GM23338 (cell line): ENCODE data around the gene LSM2. TPM values are rescaled to one million over a fixed set of nuclear protein-coding genes. Genes with fewer than 3 reads are reported as not detected.
"Not testable (repeated sequence)": the region's sequence is repeated elsewhere in the genome, so short reads cannot be mapped to it uniquely, and the experiment has no call there.

Experiments
- ATAC-seq: fragments of 200-7000 bp; cut with Tn5 transposase; 3 replicates; pipeline ENCODE4 v1.9.1; 2020
- DNase-seq: peaks from one replicate; pipeline ENCODE4 v3.0.0-alpha.2; 2015; ENCODE audit warnings: low spot score
- H2AFZ ChIP-seq: fragments of 200-600 bp; sonication (generic); 2 replicates; pipeline ENCODE4 v1.8.0; 2016; ENCODE audit warnings: antibody characterized with exemption, mild to moderate bottlenecking, moderate library complexity
- H3F3A ChIP-seq: fragments of 200-600 bp; sonication (generic); replicated peaks from 2 replicates; pipeline ENCODE4 v1.8.0; 2017; ENCODE audit warnings: antibody characterized with exemption, mixed run types, low read depth
- H3K27ac ChIP-seq: fragments of 200-600 bp; sonication (generic); 2 replicates; pipeline ENCODE4 v1.6.1; 2016; ENCODE audit warnings: low read depth
- H3K27me3 ChIP-seq: fragments of 200-600 bp; sonication (generic); 2 replicates; pipeline ENCODE4 v1.8.0; 2016; ENCODE audit warnings: mild to moderate bottlenecking, mixed run types, moderate library complexity; ENCODE audit not compliant: insufficient read depth
- H3K36me3 ChIP-seq: fragments of 200-600 bp; sonication (generic); 2 replicates; pipeline ENCODE4 v1.8.0; 2016; ENCODE audit warnings: mild to moderate bottlenecking; ENCODE audit not compliant: insufficient read depth
- H3K4me1 ChIP-seq: fragments of 200-600 bp; sonication (generic); 2 replicates; pipeline ENCODE4 v1.8.0; 2016; ENCODE audit warnings: mild to moderate bottlenecking, moderate library complexity; ENCODE audit not compliant: insufficient read depth
- H3K4me2 ChIP-seq: fragments of 200-600 bp; sonication (generic); 2 replicates; pipeline ENCODE4 v1.7.1; 2017; ENCODE audit warnings: mixed run types
- H3K4me3 ChIP-seq: fragments of 200-600 bp; sonication (generic); 2 replicates; pipeline ENCODE4 v1.6.1; 2016; ENCODE audit warnings: mixed run types
- H3K79me2 ChIP-seq: fragments of 200-600 bp; sonication (generic); replicated peaks from 2 replicates; pipeline ENCODE4 v1.8.0; 2017; ENCODE audit warnings: mild to moderate bottlenecking; ENCODE audit not compliant: insufficient read depth
- H3K9me2 ChIP-seq: fragments of 200-600 bp; sonication (generic); 2 replicates; pipeline ENCODE4 v1.8.0; 2017; ENCODE audit not compliant: insufficient read depth
- H4K20me1 ChIP-seq: fragments of 200-600 bp; sonication (generic); replicated peaks from 2 replicates; pipeline ENCODE4 v1.8.0; 2017; ENCODE audit warnings: mild to moderate bottlenecking; ENCODE audit not compliant: insufficient read depth
- H3K27ac Mint-ChIP-seq: 2 replicates; pipeline ENCODE4 v1.8.0; 2020; ENCODE audit warnings: inconsistent platforms, mild to moderate bottlenecking, moderate library complexity, mixed read lengths
- H3K27me3 Mint-ChIP-seq: 3 replicates; pipeline ENCODE4 v1.8.0; 2022; ENCODE audit warnings: low read depth, mild to moderate bottlenecking, moderate library complexity, mixed read lengths, inconsistent platforms; ENCODE audit not compliant: insufficient read depth, poor library complexity
- H3K36me3 Mint-ChIP-seq: 3 replicates; pipeline ENCODE4 v1.8.0; 2021; ENCODE audit warnings: low read depth, mild to moderate bottlenecking, inconsistent platforms, moderate library complexity, mixed read lengths
- H3K4me1 Mint-ChIP-seq: 3 replicates; pipeline ENCODE4 v1.8.0; 2020; ENCODE audit warnings: mild to moderate bottlenecking, inconsistent platforms, mixed read lengths
- H3K4me3 Mint-ChIP-seq: 3 replicates; pipeline ENCODE4 v1.8.0; 2021; ENCODE audit warnings: moderate library complexity, mild to moderate bottlenecking, inconsistent platforms, mixed read lengths
- H3K9me3 Mint-ChIP-seq: 3 replicates; pipeline ENCODE4 v1.8.0; 2020; ENCODE audit warnings: moderate library complexity, mild to moderate bottlenecking, inconsistent platforms, mixed read lengths
- CREB1 ChIP-seq: fragments of 250-450 bp; sonication (Bioruptor Pico); IDR thresholded peaks from 2 replicates; pipeline ENCODE4 v1.5.0; 2020; ENCODE audit warnings: low read depth, mild to moderate bottlenecking, moderate library complexity
- CTCF ChIP-seq, 2 experiments: fragments of 200-600 bp in 1 of 2; sonication (generic) in 1 of 2; conservative IDR thresholded peaks; 2 replicates each; pipeline versions ENCODE4 v1.5.1 to v1.6.1; 2016 to 2017; ENCODE audit warnings: antibody characterized with exemption in 2 of 2, low read depth in 2 of 2, mild to moderate bottlenecking in 2 of 2, moderate library complexity in 1 of 2
- EZH2 ChIP-seq: fragments of 200-600 bp; sonication (generic); IDR thresholded peaks from one replicate; pipeline ENCODE4 v1.8.0; 2017; ENCODE audit warnings: antibody characterized with exemption, mild to moderate bottlenecking, low read depth; ENCODE audit not compliant: unreplicated experiment
- EZH2phosphoT487 ChIP-seq: fragments of 200-600 bp; sonication (generic); IDR thresholded peaks from one replicate; pipeline ENCODE4 v1.8.1; 2018; ENCODE audit warnings: antibody characterized with exemption; ENCODE audit not compliant: unreplicated experiment
- REST ChIP-seq: IDR thresholded peaks from one replicate; pipeline ENCODE4 v1.6.1; 2018; ENCODE audit warnings: antibody characterized with exemption; ENCODE audit not compliant: unreplicated experiment
- ZNF114 ChIP-seq: fragments of 250-450 bp; sonication (Bioruptor Pico); IDR thresholded peaks from 2 replicates; pipeline ENCODE4 v1.5.0; 2020; ENCODE audit warnings: mild to moderate bottlenecking, moderate library complexity
- ZNF462 ChIP-seq: fragments of 250-450 bp; sonication (Bioruptor Pico); IDR thresholded peaks from 2 replicates; pipeline ENCODE4 v1.5.0; 2020; ENCODE audit warnings: mild to moderate bottlenecking, moderate library complexity
- polyA plus RNA-seq: library from polyadenylated mRNA; unstranded; fragments of >200 nt; fragmentation: Nextera tagmentation; extraction: Ambion mirVana; gene quantifications from 2 replicates; pipeline ENCODE4 v1.2.1, GENCODE V29; 2016
- total RNA-seq: library from RNA; depleted of rRNA; stranded (reverse); fragments of >200 nt; shearing (Covaris generic); gene quantifications from 2 replicates; pipeline ENCODE4 v1.2.3, GENCODE V29; 2014

Gene LSM2
- total and polyA plus RNA-seq, 2 experiments from 2014 or later = 106 to 140 TPM

GRCh38 chr6:31793927-31794245 is 12.9 kb downstream of the LSM2 start:
- Mint-ChIP-seq H3K36me3 (peaks cover 57% of the 10 kb centered on the region), H3K27me3 (peaks cover 15% of the 10 kb centered on the region), H3K4me3 (peak overlapping the region; percentile 95)
- Histone ChIP-seq H3K79me2 (peaks cover 22% of the 10 kb centered on the region), H3K4me3 (peak overlapping the region; percentile 99), H3K36me3 (peaks cover 18% of the 10 kb centered on the region), H3K4me2 (peak overlapping the region; percentile 98), H3F3A (peaks cover 32% of the 10 kb centered on the region)
- H3K9me2 ChIP-seq, H4K20me1 ChIP-seq, DNase-seq, H3K27ac Mint-ChIP-seq, H3K4me1 Mint-ChIP-seq, H3K4me1 ChIP-seq, H3K9me3 Mint-ChIP-seq, H3K27me3 ChIP-seq, ATAC-seq, H3K27ac ChIP-seq, H2AFZ ChIP-seq: not testable (repeated sequence)

- ATAC-seq (no peak), DNase-seq (no peak)
- Histone ChIP-seq H3K9me2 (no peaks in the 10 kb centered on the region), H3K79me2 (peaks cover 22% of the 10 kb centered on the region), H2AFZ (no peak overlapping the region), H3K4me2 (no peak overlapping the region), H3K27ac (peak overlapping the region; percentile 6; the same call in 1 of the 2 replicates), H3K4me1 (no peaks in the 10 kb centered on the region; the same call in 1 of the 2 replicates), H3K27me3 (no peaks in the 10 kb centered on the region), H4K20me1 (peaks cover 5% of the 10 kb centered on the region; the same call in 1 of the 2 replicates), H3F3A (peaks cover 26% of the 10 kb centered on the region), H3K4me3 (no peak overlapping the region), H3K36me3 (peaks cover 18% of the 10 kb centered on the region)
- peaks cover 51% of the 10 kb centered on the region for H3K36me3 Mint-ChIP-seq
- H3K4me1 Mint-ChIP-seq = peaks cover 9% of the 10 kb centered on the region
- peaks cover 15% of the 10 kb centered on the region for H3K27me3 Mint-ChIP-seq
- no peak overlapping the region for H3K27ac Mint-ChIP-seq
- H3K4me3 Mint-ChIP-seq = peak overlapping the region; percentile 10; the same call in 1 of the 3 replicates
- H3K9me3 Mint-ChIP-seq = no peaks in the 10 kb centered on the region
- no peak for TF ChIP-seq CREB1 (CRISPR knock-in tag)
- no peak for TF ChIP-seq ZNF114 (CRISPR knock-in tag)
- no peak for TF ChIP-seq EZH2
- TF ChIP-seq CTCF (conservative IDR thresholded peaks at IDR 0.05; ENCODE audit: low read depth in 2 of 2) = no peak
- no peak for TF ChIP-seq ZNF462
- no peak for TF ChIP-seq EZH2phosphoT487
- TF ChIP-seq REST = no peak
Observed at GRCh38 chr6:31792761-31793171, 14.0 kb downstream of the LSM2 start.
